OCI-LY7 (cell line): ENCODE data around the gene CDKAL1. TPM values are rescaled to one million over a fixed set of nuclear protein-coding genes. Genes with fewer than 3 reads are reported as not detected.

Experiments
- BruUV-seq: library from RNA; stranded (reverse); fragments of 400-500 nt; replicated peaks from 2 replicates; lab custom pipeline; 2021; lab: Mats Ljungman, UMichigan
- CTCF ChIA-PET: fragments of 300-600 bp; sonication (Branson Sonifier 250); formaldehyde crosslinking; loops from one replicate; lab custom pipeline; 2022; ENCODE audit warnings: antibody characterized with exemption; ENCODE audit not compliant: unreplicated experiment; lab: Charles Lee
- POLR2A ChIA-PET: fragments of 300-600 bp; sonication (Branson Sonifier 250); formaldehyde crosslinking; loops from one replicate; lab custom pipeline; 2022; ENCODE audit warnings: antibody characterized with exemption; lab: Charles Lee
- DNase-seq: peaks from one replicate; pipeline ENCODE4 v3.0.0-alpha.2; 2015; ENCODE audit warnings: low spot score
- H2AFZ ChIP-seq: fragments of 200-600 bp; sonication (generic), shearing (Covaris generic); 2 replicates; pipeline ENCODE4 v1.6.1; 2014; ENCODE audit warnings: mild to moderate bottlenecking, antibody characterized with exemption, low read length, moderate library complexity
- H3K27ac ChIP-seq: fragments of 200-600 bp; sonication (generic); 2 replicates; pipeline ENCODE4 v1.5.1; 2014; ENCODE audit warnings: mixed run types, low read depth, mild to moderate bottlenecking, moderate library complexity, low read length, inconsistent platforms; ENCODE audit not compliant: poor library complexity, severe bottlenecking
- H3K36me3 ChIP-seq: fragments of 200-600 bp; sonication (generic); 2 replicates; pipeline ENCODE4 v1.6.1; 2014; ENCODE audit warnings: mild to moderate bottlenecking, antibody characterized with exemption, low read length, moderate library complexity, mixed read lengths; ENCODE audit not compliant: insufficient read depth
- H3K4me1 ChIP-seq: fragments of 200-600 bp; sonication (generic); 2 replicates; pipeline ENCODE4 v1.5.1; 2014; ENCODE audit warnings: mild to moderate bottlenecking, low read length; ENCODE audit not compliant: insufficient read depth, poor library complexity, severe bottlenecking
- H3K4me2 ChIP-seq: fragments of 200-600 bp; sonication (generic); 2 replicates; pipeline ENCODE4 v1.6.1; 2014; ENCODE audit warnings: mild to moderate bottlenecking, low read length
- H3K4me3 ChIP-seq: fragments of 200-600 bp; sonication (generic); 2 replicates; pipeline ENCODE4 v1.5.1; 2014; ENCODE audit warnings: mild to moderate bottlenecking, low read depth, low read length; ENCODE audit not compliant: poor library complexity, severe bottlenecking
- H3K79me2 ChIP-seq: fragments of 200-600 bp; sonication (generic); 2 replicates; pipeline ENCODE4 v1.6.1; 2016; ENCODE audit warnings: low read depth, mild to moderate bottlenecking, low read length, moderate library complexity, mixed read lengths; ENCODE audit not compliant: insufficient read depth
- H3K9me2 ChIP-seq: fragments of 200-600 bp; sonication (generic); 2 replicates; pipeline ENCODE4 v1.6.1; 2016; ENCODE audit warnings: mild to moderate bottlenecking, low read length, mixed read lengths; ENCODE audit not compliant: insufficient read depth
- H3K9me3 ChIP-seq: fragments of 200-600 bp; sonication (generic); 2 replicates; pipeline ENCODE4 v1.6.1; 2014; ENCODE audit warnings: mild to moderate bottlenecking, mixed run types, low read length, mixed read lengths
- H4K20me1 ChIP-seq: fragments of 200-600 bp; sonication (generic); 2 replicates; pipeline ENCODE4 v1.6.1; 2014; ENCODE audit warnings: mild to moderate bottlenecking, antibody characterized with exemption, low read length, moderate library complexity, mixed read lengths; ENCODE audit not compliant: insufficient read depth
- EZH2phosphoT487 ChIP-seq: fragments of 200-600 bp; sonication (generic); IDR thresholded peaks from 2 replicates; pipeline ENCODE4 v1.6.1; 2018; ENCODE audit warnings: low read depth, borderline replicate concordance, mild to moderate bottlenecking, mixed run types, antibody characterized with exemption, low read length, moderate library complexity, mixed read lengths
- intact Hi-C: fragments of 100-400 bp; cut with micrococcal nuclease; formaldehyde crosslinking; loops from one replicate; pipeline ENCODE4 v1.10.0; 2022; ENCODE audit not compliant: unreplicated experiment
- total RNA-seq, 2 experiments: library from RNA; depleted of rRNA in 1 of 2; stranded (reverse); fragments of >200 nt in 1 of 2; shearing (Covaris generic) in 1 of 2; gene quantifications; 2 replicates each; pipeline ENCODE4 v1.2.3, GENCODE V29; 2014 to 2022
- TF ChIP-seq, protein P1 (sequence below): fragments of 200-600 bp; sonication (generic); conservative IDR thresholded peaks from 2 replicates; pipeline ENCODE4 v1.5.1; 2014; ENCODE audit warnings: mild to moderate bottlenecking, antibody characterized with exemption, low read length, moderate library complexity, mixed read lengths

Gene CDKAL1
- total RNA-seq, 2 experiments from 2014 or later = 19.9 to 21.1 TPM

DNA sequence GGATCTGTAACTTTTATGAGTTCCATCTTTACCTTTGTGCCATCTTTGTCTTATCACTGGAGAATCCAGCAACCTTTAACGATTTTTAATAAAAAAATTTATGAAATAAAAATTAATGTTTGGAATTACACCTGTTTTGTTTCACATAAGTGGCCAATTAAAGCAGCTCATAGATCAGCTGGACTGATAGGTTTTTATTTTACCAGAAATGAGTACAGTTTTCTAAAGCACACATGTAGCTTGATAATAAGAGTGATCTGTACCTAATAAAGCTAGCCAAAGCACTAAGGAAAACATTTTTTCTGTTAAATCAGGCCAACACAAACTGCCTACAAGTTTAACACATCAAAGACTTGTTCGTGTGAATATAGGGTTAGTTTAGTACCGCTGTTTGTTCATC, 500.1 kb downstream of the CDKAL1 start:
- intact Hi-C loops = no loop called here
- ChIA-PET POLR2A (no interaction called here), CTCF (no interaction called here)

DNA sequence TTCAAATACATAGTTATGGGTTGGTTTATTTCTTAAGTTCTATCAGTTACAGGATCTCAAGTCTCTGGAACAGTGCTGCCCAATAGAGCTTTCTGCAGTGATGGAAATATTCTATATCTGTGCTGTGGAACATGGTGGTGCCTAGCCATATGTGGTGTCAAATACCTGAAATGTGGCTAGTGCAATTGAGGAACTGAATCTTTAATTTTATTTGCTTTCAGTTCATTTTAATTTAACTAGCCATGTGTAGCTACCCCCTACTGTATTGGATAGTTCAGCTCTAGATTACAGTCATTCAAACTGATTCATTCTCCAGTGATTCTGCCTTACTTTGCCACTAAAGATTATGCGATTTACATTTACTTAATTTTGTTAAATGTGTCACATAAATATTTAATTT, 503.2 kb downstream of the CDKAL1 start:
- no TSS peak for BruUV-seq
- no peaks in the 10 kb centered on the region for H4K20me1 ChIP-seq
- intact Hi-C loops = no loop called here
- peak; percentile 8 for DNase-seq
- POLR2A ChIA-PET = interaction anchor here (1.5 kb wide), 1 partner anchor 9 kb away, joined by 5 read pairs; no protein-coding TSS in a partner anchor
- no peaks in the 10 kb centered on the region for H3K4me1 ChIP-seq
- no peaks in the 10 kb centered on the region for H3K36me3 ChIP-seq
- no peak overlapping the region for H3K4me3 ChIP-seq
- H3K9me2 ChIP-seq = no peaks in the 10 kb centered on the region
- TF ChIP-seq, protein P1, sequence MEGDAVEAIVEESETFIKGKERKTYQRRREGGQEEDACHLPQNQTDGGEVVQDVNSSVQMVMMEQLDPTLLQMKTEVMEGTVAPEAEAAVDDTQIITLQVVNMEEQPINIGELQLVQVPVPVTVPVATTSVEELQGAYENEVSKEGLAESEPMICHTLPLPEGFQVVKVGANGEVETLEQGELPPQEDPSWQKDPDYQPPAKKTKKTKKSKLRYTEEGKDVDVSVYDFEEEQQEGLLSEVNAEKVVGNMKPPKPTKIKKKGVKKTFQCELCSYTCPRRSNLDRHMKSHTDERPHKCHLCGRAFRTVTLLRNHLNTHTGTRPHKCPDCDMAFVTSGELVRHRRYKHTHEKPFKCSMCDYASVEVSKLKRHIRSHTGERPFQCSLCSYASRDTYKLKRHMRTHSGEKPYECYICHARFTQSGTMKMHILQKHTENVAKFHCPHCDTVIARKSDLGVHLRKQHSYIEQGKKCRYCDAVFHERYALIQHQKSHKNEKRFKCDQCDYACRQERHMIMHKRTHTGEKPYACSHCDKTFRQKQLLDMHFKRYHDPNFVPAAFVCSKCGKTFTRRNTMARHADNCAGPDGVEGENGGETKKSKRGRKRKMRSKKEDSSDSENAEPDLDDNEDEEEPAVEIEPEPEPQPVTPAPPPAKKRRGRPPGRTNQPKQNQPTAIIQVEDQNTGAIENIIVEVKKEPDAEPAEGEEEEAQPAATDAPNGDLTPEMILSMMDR = no peak
- TF ChIP-seq EZH2phosphoT487 = no peak
- H3K9me3 ChIP-seq = no peaks in the 10 kb centered on the region
- no peak overlapping the region for H2AFZ ChIP-seq
- no peaks in the 10 kb centered on the region for H3K79me2 ChIP-seq
- H3K27ac ChIP-seq = no peak overlapping the region
- CTCF ChIA-PET = no interaction called here
- no peak overlapping the region for H3K4me2 ChIP-seq

More for the DNA sequence above, 500.1 kb downstream of the CDKAL1 start:
- Histone ChIP-seq H3K79me2 (no peaks in the 10 kb centered on the region), H3K36me3 (no peaks in the 10 kb centered on the region), H3K27ac (no peak overlapping the region), H3K4me3 (no peak overlapping the region), H4K20me1 (no peaks in the 10 kb centered on the region), H2AFZ (no peak overlapping the region), H3K9me2 (no peaks in the 10 kb centered on the region), H3K4me2 (no peak overlapping the region), H3K4me1 (no peaks in the 10 kb centered on the region), H3K9me3 (no peaks in the 10 kb centered on the region)
- no TSS peak for BruUV-seq
- no peak for DNase-seq
- TF ChIP-seq EZH2phosphoT487 = no peak

DNA sequence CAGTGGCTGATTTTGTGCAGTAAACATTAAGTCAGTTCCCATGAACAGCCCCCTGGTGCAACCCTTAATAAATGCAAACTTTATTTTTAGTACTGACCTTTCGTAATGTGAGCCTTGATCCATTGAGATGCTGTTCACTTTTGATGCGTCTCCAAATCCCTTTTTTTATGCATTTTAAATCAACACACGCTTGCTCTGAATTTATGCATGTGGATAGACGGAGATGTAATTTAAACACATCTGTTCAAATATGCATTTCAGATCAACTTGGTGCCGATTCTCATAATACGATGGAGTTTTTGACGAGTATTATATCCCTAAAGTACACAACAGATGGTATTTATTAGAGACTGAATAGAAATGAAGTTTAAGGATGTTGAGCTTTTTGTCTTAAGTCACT, 505.7 kb downstream of the CDKAL1 start:
- Histone ChIP-seq H3K4me2 (no peak overlapping the region), H3K27ac (no peak overlapping the region), H3K79me2 (no peaks in the 10 kb centered on the region), H3K9me3 (no peaks in the 10 kb centered on the region), H3K4me3 (no peak overlapping the region), H3K9me2 (no peaks in the 10 kb centered on the region), H3K36me3 (no peaks in the 10 kb centered on the region), H2AFZ (no peak overlapping the region), H4K20me1 (no peaks in the 10 kb centered on the region), H3K4me1 (no peaks in the 10 kb centered on the region)
- no peak for DNase-seq
- POLR2A ChIA-PET = interaction anchor here (0.8 kb wide), 1 partner anchor 22 kb away, joined by 4 read pairs; no protein-coding TSS in a partner anchor
- CTCF ChIA-PET = no interaction called here
- no TSS peak for BruUV-seq
- TF ChIP-seq, protein P1 = no peak
- no peak for TF ChIP-seq EZH2phosphoT487
- intact Hi-C loops = no loop called here
